NT2/D1 (cell line): ENCODE data around the gene RBM15B.

Experiments used
- SUZ12 ChIP-seq: IDR thresholded peaks from 2 replicates; pipeline ENCODE4 v1.6.1; 2011; ENCODE audit not compliant: insufficient read length, insufficient read depth; ENCODE audit errors: extremely low read depth
- YY1 ChIP-seq: IDR thresholded peaks from 2 replicates; pipeline ENCODE4 v1.6.1; 2011; ENCODE audit not compliant: insufficient read length, insufficient read depth
- ZNF274 ChIP-seq: IDR thresholded peaks from 2 replicates; pipeline ENCODE4 v1.6.1; 2011; ENCODE audit warnings: mild to moderate bottlenecking, low read depth, low read length

DNA sequence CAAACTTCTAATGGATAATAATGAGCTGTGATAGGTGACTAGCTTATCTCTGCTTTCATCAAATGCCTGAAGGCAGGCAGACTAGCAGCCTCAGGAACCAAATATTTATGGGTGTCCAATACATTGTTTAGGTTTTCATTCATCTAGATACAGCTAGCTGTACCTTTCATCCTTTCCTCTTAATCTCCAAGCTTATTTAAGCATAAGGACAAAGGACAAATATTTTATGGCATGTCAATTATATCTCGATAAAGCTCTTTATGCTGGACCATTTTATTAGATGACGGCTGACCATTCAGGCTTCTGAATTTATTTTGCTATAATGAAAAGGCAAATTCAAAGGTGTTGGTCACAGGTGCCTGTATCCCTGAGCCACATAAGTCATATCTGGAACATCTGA lies 16.9 kb downstream of the RBM15B start:
- TF ChIP-seq SUZ12 (no peak), ZNF274 (no peak), YY1 (no peak)
